Bronchial epithelial cell (primary cell): Measurements from ENCODE around the gene ATG16L1. TPM values are rescaled to one million over a fixed set of nuclear protein-coding genes. Genes with fewer than 3 reads are reported as not detected.

Experiments
- DNase-seq: peaks from one replicate; pipeline ENCODE4 v3.0.0-alpha.2; 2010; ENCODE audit warnings: low read depth
- FAIRE-seq: peaks from 2 replicates; lab custom pipeline; 2011; peaks lifted over from hg19 to GRCh38; lab: Jason Lieb, UNC
- H3K27me3 ChIP-seq: 2 replicates; pipeline ENCODE4 v1.5.1; 2011; ENCODE audit warnings: low read length; ENCODE audit not compliant: control insufficient read depth, insufficient read depth
- H3K36me3 ChIP-seq: 2 replicates; pipeline ENCODE4 v1.5.1; 2011; ENCODE audit warnings: low read length; ENCODE audit not compliant: control insufficient read depth, insufficient read depth
- H3K4me3 ChIP-seq: 2 replicates; pipeline ENCODE4 v1.5.1; 2011; ENCODE audit warnings: mild to moderate bottlenecking, low read depth, low read length, control low read depth
- CTCF ChIP-seq: IDR thresholded peaks from 2 replicates; pipeline ENCODE4 v1.5.1; 2011; ENCODE audit warnings: mild to moderate bottlenecking, moderate library complexity, low read length, control low read depth, inconsistent platforms; ENCODE audit not compliant: insufficient read depth, severe bottlenecking
- total RNA-seq: library from RNA; depleted of rRNA; stranded (reverse); fragments of >200 nt; gene quantifications from 2 replicates; pipeline ENCODE4 v1.2.1, GENCODE V29; 2014

Gene ATG16L1
- total RNA-seq, 1 donor from 2014 or later = 36.6 TPM

GRCh38 chr2:233255151-233255550, 3.7 kb downstream of the ATG16L1 start:
- DNase-seq (no peak), FAIRE-seq (no peak)
- H3K27me3 ChIP-seq = no peaks in the 10 kb centered on the region
- H3K4me3 ChIP-seq = no peak overlapping the region
- peaks cover 4% of the 10 kb centered on the region for H3K36me3 ChIP-seq
- TF ChIP-seq CTCF = no peak

- no peak overlapping the region for H3K4me3 ChIP-seq
- DNase-seq = no peak
- H3K27me3 ChIP-seq = no peaks in the 10 kb centered on the region
- peaks cover 5% of the 10 kb centered on the region for H3K36me3 ChIP-seq
- no peak for FAIRE-seq
- no peak for TF ChIP-seq CTCF
These were observed 4.6 kb downstream of the ATG16L1 start for GRCh38 chr2:233256048-233256447.

GRCh38 chr2:233258211-233258610, 6.7 kb downstream of the ATG16L1 start:
- FAIRE-seq = no peak
- DNase-seq = no peak
- Histone ChIP-seq H3K4me3 (no peak overlapping the region), H3K27me3 (no peaks in the 10 kb centered on the region), H3K36me3 (peaks cover 18% of the 10 kb centered on the region)
- TF ChIP-seq CTCF = no peak

- Histone ChIP-seq H3K36me3 (peaks cover 25% of the 10 kb centered on the region), H3K4me3 (no peak overlapping the region), H3K27me3 (no peaks in the 10 kb centered on the region)
- FAIRE-seq = no peak
- TF ChIP-seq CTCF = no peak
- no peak for DNase-seq
These were observed 8.3 kb downstream of the ATG16L1 start for GRCh38 chr2:233259730-233260129.

GRCh38 chr2:233260661-233261060, 9.2 kb downstream of the ATG16L1 start:
- no peak for DNase-seq
- no peaks in the 10 kb centered on the region for H3K27me3 ChIP-seq
- peaks cover 27% of the 10 kb centered on the region for H3K36me3 ChIP-seq
- no peak for TF ChIP-seq CTCF
- FAIRE-seq = no peak
- H3K4me3 ChIP-seq = no peak overlapping the region

- Histone ChIP-seq H3K36me3 (peaks cover 28% of the 10 kb centered on the region), H3K27me3 (no peaks in the 10 kb centered on the region), H3K4me3 (no peak overlapping the region)
- FAIRE-seq = peak; percentile 18
- TF ChIP-seq CTCF = no peak
- DNase-seq = no peak
These were observed 10.5 kb downstream of the ATG16L1 start for GRCh38 chr2:233261819-233262555.
